ENCODE results near the gene SLC4A3.

DNA sequence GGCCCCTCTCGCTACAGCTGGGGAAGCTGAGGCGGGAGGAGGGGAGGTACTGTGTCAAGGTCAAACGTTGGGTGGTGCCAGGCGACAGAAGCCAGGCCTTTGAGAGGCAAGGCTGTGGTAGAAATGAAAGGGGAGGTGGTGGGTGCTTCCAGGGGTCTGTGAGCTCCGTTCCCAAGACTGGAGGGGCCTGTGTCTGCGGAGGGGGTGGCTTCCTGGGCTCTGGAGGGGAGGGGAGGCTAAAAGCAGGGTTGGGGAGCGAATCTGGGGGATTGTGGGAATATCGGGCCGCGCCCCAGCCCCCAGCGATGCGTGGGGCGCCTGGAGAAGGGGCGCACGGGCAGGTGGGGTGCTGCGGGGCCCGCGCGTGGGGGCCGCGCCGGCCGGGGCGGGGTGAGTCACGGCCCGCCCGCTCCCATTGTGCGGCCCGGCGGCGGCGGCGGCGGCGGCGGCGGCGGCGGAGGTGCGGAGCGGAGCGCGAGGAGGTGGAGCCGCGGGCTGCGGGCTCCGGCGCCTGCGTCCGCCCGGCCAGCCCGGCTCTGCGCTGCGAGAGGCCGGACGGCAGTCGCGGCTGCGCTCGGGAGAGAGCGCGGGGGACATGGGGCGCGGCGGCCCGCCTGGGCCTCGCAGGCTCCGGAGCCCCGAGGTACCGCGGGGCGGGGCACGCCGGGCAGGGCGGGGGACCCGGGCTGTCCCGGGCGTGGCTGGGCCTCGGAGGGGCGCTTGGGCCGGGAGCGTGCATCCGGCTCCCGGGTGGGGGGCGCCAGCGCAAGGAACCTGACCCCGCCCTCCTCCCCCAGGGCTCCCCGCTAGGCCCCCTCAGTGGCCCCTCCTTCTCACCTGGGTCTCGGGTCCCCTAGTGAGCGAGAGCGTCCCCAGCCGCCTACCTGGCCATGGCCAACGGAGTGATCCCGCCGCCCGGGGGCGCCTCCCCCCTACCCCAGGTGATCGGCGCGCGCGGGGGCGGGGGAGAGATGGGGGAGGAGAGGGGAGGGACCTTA, at the start of gene SLC4A3:
- TF ChIP-seq CTCF (IDR thresholded peaks at IDR 0.05) (peak; percentile 30), EZH2 (IDR thresholded peaks at IDR 0.05) (no peak)

Measured in neural progenitor cell (in vitro differentiated cells).